ENCODE results near the gene AGRN. TPM values are rescaled to one million over a fixed set of nuclear protein-coding genes. Genes with fewer than 3 reads are reported as not detected.
"Not testable (repeated sequence)": the region's sequence is repeated elsewhere in the genome, so short reads cannot be mapped to it uniquely, and the experiment has no call there.

The AGRN gene
- total RNA-seq, 1 donor from 2014 or later, result 4.2 TPM

DNA sequence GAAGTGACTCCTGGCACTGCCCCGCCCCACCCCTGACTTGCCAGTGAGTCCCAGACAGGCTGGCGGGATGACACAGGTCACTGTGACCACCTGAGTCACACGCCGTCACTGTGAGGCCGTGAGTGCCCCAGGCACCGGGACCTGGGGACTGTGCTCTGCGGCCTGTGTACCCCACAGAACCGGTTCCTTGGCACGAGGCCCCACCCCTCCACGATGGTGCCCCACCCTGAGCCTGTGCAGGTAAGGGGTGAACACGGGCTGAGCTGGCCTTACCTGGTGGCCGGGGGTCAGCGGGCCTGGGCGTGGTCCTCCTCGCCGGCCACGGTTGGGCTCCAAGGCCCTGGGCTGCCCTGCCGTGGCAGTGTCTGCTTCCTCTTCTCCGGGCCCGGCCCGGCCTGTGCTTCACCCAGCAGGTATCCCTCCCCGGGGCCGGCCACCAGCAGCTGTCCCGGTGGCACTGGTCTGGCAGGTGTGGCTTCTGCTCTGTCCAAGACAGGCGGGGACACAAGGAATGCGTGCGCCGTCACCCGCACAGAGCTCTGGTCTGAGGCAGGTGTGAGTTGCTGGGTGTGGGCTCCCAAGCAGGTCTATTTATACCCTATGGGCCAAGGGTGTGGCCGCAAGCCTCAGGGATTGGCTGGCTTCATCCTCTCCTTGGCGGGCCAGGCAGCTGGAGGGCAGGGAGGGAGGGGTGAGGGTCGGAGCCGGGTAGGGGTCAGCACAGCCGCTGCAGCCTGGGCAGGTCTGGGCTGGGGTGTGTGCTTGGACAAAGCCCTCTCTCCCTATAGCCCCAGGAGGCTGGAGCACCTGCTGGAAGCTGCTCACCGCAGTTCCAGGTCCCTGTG is 54.0 kb downstream of the AGRN start, which contains the start of gene RNF223:
TSS of gene RNF223 (minus strand) at position 564 of the 845 bp plus-strand sequence. CDS start 1,740 bp downstream, outside the sequence.
- intact Hi-C loops (cut with micrococcal nuclease), result no loop called here

DNA sequence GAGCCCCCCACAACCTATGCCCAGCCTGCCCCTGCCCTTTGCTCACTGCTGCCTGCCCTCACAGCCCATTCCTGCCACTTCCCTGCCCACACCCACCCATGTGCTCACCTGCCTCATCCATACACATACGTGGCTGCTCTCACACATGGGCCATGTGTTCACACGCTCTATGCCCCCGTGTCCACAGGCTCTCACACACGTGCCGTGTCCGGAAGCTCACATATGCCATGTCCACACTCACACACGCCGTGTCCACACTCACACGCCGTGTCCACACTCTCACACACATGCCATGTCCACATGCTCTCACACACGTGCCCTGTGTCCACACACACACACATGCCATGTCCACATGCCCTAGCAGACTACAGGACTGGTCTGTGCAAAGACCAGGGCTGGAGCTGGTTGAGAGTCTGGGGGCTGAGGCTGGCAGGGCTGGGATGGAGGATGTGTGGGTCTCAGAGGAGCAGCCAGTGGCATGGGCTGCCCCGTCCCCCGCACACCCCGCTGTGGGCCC is 54.8 kb downstream of the AGRN start:
- intact Hi-C loops (cut with micrococcal nuclease), result no loop called here

DNA sequence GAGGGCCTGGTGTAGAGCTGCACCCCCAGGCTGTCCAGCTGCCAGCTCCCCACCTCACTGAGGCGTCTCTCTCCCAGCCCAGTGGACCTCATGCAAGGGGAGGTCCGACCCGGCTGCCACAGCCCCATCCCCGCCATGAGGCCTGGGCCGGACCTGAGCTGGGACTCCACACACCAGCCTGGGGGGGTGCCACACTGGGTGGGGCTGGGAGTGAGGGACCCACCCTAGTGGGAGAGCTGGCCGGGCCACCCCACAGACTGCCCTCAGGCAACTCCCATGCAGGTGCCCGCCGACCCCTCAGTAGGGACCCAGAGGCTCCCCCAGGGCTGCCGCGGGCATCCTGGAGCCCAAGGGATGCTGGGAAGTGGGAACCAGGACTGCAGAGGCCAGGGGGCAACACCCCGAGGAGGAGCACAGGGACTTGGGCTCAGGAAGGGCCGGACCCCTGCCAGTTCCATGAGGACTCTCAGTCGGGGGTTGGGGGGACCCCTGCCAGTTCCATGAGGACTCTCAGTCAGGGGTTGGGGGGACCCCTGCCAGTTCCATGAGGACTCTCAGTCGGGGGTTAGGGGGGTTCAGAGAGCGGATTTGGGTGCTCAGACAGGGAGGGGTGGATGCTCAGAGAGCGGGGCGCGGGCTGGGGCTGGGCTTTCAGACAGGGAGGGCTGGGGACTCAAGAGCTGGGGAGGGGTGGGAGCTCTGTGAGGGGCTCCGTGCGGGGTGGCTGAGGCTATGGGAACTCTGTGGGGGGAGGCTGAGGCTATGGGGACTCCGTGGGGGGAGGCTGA is 55.4 kb downstream of the AGRN start:
- intact Hi-C loops (cut with micrococcal nuclease), result no loop called here

DNA sequence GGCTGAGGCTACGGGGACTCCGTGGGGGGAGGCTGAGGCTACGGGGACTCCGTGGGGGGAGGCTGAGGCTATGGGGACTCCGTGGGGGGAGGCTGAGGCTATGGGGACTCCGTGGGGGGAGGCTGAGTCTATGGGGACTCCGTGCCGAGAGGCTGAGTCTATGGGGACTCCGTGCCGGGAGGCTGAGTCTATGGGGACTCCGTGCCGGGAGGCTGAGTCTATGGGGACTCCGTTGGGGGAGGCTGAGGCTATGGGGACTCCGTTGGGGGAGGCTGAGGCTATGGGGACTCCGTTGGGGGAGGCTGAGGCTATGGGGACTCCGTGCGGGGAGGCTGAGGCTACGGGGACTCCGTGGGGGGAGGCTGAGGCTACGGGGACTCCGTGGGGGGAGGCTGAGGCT is 57.5 kb downstream of the AGRN start:
- intact Hi-C loops (cut with micrococcal nuclease), result not testable (repeated sequence)

DNA sequence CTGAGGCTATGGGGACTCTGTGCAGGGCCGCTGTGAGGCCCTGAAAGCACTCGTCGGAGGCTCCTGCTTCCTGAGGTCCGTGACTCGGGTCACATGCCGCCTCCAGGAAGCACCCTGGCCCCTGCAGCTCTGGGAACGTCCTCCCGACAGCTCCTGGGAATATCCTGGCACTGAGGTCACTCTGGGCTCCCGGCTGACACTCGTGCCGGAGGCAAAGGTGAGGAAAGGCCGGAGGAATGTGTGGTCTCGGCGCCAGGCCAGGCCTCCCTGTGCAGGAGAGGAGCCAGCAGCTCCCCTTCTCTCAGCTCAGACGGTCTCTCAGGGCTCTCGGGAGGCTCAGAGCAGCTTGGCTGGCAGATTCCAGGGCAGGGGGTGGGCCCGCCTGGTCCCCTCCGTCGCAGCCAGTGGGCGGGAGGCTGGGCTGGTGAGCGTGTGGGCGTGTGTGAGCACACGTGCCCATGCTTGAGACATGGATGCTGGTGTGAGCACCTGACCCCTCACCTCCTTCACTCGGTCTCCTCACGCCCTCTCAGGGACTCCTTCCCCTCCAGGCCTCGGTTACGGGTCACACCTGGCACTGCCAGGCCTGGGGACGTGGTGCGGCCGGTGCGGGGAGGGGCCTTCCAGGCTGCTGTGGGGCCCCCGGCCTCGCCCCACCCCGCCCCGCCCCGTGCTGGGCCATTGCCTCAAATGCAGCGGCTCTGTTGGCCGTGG is 59.6 kb downstream of the AGRN start:
- intact Hi-C loops (cut with micrococcal nuclease), result no loop called here

DNA sequence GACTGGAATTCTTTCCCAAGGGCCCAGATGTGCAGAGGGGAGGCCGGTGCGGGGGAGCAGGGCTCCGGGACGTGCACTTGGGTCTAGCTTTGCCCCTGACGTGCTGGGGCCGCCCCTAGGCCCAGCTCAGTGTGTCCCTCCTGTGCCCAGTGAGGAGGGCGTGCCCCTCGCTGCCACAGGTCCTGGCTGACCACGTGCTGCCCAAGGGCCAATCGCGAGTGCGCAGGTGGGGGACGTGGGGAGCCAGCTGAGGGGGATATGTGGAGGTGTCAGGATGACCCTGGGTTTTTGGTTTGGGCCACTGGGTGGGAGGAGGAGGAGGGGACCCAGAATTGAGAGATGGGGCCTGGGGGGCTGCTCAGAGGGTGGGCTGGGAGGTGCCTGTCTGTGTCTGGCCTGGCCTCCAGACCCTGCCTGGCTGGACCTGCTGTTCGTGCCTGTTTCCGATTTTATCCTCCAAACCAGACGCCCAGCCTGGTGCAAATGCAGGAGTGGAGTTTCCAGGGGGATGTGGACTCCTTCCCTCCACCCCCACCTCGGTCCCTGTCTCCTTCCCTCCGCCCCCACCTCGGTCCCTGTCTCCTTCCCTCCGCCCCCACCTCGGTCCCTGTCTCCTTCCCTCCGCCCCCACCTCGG is 60.3 kb downstream of the AGRN start:
- intact Hi-C loops (cut with micrococcal nuclease), result no loop called here

DNA sequence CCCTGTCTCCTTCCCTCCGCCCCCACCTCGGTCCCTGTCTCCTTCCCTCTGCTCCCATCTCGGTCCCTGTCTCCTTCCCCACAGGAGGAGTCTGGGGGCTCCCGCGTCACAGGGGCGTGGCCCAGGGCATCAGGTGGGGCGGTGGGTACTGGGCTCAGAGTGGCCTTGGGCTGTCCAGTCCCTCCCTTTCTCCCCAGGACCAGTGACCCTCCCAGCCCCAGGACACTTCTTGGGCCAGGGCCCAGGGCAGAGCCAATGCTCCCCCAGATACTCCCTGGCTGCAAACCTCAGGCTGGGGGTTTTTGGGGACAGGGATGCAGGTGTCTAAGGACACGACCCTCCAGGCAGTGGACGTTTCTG is 61.0 kb downstream of the AGRN start:
- intact Hi-C loops (cut with micrococcal nuclease), result no loop called here

DNA sequence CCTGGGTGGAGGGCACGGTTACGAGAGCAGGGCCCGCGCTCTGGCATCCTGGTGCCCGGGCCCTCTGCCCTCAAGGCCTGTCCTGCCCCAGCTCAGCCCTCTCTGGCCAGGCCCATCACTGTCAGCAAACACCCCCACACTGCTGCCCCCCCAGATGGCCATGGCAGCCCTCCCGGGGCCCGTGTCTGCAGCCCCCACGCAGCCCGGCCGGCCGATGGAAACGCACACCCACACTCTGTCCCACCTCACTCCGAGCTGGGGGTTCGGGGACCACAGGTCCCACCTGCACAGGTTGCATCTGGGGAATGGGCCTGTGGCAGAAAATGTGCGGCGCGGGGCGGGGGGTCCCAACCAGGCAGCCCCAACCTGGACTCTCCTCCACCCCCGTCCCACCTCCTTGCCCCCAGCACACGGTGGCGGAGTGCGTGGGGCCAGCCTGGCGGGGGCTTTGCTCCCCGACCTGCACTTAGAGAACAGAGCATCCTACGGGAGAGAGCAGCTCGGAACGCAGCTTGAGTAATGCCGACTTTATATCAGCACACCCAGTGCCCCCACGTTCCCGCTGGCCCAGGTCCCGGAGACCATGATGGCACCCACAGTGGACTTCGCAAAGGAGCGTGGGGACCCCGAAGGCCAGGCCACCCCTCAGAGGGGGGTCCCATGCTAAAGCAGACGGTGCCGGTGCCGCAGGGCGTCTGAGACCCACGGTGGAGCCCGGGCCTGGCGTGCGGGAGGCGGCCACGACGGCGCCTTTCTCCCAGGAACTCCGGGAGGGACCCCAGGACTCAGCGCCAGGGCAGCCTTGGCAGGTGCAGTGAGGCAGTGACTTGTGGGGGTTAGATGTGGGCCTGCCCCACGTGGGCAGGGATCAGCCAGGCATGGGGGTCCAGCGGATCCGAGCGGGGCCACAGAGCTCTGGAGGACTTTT is 61.7 kb downstream of the AGRN start:
- intact Hi-C loops (cut with micrococcal nuclease), result no loop called here

DNA sequence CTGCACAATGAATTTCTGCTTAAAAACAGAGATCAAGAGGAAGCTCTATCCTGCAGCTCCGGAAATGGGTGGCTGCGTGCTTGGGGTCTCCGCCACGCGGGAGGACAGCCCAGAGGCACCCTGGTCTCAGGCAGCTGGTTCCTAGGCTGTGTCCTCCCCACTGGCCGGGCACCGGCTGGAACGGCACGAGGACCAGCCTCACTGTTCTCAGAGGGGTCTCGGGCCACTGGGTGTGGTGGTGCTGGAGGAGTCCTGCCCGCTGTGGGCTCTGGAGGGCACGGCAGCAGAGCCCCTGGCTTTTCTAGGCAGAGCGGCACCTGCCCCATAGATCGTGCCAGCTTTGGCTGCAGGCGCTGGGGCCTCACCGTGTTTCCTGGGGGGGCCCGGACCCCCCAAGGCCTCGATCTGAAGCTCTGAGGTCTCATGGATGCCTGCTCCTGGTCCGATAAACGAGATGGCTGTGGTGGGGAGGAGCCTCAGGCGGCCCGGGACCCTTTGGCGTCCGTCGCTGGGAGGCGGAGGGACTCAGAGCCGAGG is 62.4 kb downstream of the AGRN start:
- intact Hi-C loops (cut with micrococcal nuclease), result no loop called here

DNA sequence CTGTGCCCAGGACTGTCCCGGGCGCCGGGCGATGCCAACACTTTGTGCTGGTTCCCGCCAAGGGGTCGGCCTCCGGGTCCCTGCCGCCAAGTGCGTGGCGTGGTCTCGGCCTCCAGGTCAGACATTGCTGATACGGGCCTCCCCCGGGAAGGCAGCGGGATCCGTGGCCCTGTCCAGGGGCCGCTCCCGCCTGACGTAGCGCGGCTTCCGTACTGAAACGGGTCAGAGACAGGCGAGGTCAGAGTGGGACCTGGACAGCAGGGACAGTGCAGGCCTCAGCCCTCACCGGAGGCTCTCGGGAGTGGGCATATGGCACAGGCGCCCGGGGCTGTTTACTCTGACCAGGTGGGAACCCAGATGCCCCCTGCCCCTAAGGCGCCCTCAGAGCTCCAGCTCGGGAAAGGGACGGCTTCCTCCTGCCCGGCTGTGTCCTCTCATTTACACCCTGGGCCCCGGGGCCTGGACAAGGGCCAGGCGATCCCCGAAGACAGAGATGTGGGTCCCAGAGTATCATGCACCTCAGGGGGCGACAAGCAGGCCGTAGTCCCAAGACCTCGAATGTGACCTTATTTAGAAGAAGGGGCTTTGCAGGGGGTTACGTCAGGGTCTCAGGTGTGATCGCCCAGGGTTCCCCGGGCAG is 63.0 kb downstream of the AGRN start:
- intact Hi-C loops (cut with micrococcal nuclease), result no loop called here

DNA sequence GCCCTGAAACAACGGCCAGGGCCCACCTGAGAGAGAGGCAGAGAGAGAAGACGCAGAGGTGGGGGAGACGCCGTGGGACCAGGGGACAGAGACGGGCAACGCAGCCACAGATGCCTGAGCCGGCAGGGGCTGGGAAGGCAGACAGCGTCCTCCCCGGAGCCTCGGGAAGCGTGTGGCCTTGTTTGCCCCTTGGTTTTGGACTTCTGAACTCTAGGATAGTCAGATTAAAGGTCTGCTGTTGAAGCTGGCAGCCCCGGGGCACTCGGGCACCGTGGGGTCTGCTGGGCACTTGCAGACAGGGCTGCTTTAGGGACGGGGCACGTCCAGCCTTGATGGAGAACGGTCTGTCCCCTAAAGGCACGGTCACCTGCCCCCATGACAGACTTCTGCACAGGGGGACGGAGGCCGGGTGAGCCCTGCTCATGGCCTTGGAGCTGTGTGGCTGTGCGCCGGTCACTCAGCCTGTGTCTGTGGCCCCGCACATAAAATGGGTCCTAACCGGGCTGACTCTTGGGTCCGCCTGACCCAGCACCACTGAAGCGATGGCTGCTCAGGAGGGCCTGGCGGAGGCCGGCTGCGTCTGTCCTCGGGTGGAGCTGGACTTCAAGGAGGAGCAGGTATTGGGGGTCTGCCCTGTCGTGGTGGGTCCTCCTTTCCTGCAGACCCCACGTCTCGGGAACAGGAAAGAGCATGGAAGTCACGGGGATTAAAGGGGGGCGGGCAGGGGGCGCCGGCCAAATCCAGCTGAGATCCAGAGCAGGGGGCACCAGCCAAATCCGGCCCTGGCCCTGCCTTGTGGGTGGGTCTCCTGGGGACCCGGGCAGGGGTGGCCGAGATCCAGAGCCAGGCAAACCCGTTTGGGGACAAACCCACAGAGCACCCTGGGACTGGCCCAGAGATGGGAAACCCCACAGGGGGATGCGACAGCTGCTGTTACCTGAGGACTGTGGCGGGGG is 63.8 kb downstream of the AGRN start:
- intact Hi-C loops (cut with micrococcal nuclease), result no loop called here

DNA sequence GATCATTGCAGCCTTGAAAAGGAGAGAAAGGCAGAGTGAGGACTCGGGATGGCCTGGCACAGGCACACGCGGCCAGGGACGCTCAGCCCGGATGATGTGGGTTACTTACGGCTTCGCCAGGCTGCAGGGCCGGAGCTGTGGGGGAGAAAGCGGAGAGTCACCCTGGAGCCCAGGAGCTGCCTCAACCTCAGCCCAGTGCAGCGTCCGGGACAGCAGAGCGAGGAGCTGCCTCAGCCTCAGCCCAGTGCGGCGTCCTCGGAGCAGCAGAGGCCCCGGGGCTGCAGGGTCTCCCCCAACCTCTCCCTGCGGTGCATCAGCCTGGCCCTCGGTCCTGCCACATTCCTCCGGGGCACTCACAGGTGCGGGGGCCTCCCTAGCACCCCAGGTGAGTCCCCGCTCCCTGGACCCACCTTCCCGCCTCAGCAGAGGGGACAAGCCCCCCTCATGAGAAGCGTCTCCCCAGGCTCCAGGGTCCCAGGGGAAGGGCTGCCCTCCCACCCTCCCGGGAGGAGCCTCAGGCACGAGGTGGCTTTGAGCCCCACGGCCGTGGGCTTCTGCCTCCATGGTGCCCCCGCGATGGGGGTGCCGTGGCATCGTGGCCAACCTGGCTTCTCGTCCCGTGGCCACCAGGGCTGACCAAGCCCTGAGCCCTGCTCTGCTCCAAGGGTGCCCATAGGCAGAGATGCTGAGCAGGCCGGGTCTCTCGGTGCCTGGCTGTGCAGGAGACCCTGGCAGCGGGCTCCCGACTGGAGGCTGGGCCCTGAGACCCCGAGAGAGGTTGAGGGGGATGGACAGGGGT is 64.7 kb downstream of the AGRN start:
- intact Hi-C loops (cut with micrococcal nuclease), result no loop called here

DNA sequence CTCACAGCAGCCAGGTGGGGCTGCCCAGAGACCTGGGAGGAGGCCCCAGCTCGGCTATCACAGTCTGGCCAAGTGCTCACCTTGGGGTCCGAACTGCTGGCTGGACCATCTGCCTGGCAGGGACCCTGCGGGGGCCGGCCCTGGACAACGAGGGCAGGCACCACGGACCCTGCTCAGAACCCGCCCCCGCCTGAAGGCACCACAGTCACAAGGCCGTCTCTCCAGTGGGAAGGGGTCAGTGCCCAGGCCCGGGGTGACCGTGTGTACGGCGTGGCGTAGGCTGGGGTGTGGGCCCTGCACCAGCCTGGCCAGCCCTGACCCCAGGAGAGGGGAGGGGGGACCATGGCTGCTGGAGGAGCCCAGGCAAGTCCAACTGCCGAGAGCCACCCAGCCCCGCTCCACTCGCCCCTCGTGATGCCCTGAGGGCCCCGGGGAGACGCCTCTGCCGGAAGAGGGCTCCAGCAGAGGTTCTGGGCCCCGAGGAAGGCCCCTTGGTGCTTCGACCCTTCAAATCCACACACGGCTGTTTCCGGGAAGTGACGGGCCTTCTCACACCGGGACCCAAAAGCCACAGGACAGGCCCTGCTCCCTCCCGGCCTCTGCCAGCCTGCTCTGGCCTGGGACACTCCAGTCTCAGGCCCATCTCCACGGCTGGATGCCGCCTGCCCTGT is 65.4 kb downstream of the AGRN start:
- intact Hi-C loops (cut with micrococcal nuclease), result no loop called here

DNA sequence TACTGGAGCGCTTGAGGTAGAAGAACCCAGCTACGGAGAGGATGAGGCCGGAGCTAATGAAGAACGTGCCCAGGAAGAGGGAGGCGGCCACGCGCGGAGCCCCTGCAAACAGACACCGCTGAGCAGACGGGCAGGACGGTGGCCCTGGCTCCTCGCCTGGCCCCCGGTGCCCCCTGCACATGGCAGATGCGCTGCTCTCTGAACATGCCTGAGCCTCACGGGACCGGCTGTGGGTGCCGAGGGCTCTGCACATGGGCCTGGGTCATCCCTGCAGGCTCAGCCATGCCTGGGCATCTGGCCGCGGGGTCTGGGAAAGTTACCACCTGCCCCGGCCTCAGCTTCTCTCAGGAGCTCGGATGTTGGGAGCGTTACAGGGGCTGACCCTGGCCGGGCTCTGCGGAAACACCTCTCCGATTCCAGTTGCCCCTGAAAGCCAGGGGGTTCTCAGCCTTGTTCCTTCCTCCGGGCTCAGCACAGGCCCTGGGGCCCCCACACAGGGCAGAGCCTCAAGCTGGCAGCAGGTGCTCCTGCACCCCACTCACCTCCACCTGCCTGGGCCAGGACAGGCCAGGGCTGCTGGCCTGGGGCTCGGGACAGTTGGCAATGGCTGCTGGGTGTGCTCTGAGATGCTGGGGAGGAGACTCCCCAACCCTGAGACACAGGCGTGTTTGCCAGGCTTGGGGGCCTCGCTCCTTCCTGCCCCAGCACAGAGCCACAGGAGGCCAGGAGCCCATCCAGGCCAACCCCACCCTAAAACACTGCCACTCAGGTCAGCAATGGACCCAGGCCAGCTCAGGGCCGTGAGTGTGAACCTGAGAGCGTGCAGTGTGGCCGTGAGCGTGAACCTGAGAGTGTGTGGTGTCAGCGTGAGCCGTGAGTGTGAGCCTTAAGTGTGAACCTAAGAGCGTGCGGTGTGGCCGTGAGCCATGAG is 66.3 kb downstream of the AGRN start:
- intact Hi-C loops (cut with micrococcal nuclease), result no loop called here

DNA sequence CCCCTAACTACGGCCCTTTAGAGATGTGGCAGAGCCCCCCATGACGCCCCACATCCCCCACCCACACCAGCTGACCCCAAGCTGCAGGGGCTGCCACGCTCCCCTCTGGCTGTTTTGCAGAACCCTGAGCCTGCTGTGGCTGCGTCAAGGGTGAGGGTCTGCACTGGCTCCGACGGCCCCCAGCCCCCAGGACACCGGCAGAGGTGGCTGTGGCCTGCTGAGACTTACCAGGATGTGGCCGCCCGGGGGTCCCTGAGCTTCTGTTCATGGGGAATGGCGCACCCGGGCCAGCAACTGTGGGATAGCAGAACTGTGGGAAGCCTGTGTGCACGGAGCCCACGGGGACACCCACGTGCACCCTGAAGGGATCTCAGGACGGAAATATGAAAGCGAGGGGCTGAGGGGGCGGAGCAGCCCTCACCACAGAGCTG is 67.0 kb downstream of the AGRN start:
- intact Hi-C loops (cut with micrococcal nuclease), result no loop called here
